ES-I3 (cell line): ENCODE measurements around the gene CHST8.
"Not testable (repeated sequence)": the region's sequence is repeated elsewhere in the genome, so short reads cannot be mapped to it uniquely, and the experiment has no call there.

Source experiments
- H3K36me3 ChIP-seq: 2 replicates; pipeline ENCODE4 v1.6.1; 2013; ENCODE audit warnings: mild to moderate bottlenecking, low read length, control low read depth, moderate library complexity; ENCODE audit not compliant: insufficient read depth
- H3K4me1 ChIP-seq: 2 replicates; pipeline ENCODE4 v1.6.1; 2013; ENCODE audit warnings: mild to moderate bottlenecking, control low read depth, low read length; ENCODE audit not compliant: insufficient read depth
- H3K9ac ChIP-seq: 2 replicates; pipeline ENCODE4 v1.6.1; 2013; ENCODE audit warnings: low read depth, mild to moderate bottlenecking, low read length, moderate library complexity
- H3K9me3 ChIP-seq: 2 replicates; pipeline ENCODE4 v1.6.1; 2013; ENCODE audit warnings: mild to moderate bottlenecking, low read length, moderate library complexity; ENCODE audit not compliant: control insufficient read depth, insufficient read depth

Gene CHST8

DNA sequence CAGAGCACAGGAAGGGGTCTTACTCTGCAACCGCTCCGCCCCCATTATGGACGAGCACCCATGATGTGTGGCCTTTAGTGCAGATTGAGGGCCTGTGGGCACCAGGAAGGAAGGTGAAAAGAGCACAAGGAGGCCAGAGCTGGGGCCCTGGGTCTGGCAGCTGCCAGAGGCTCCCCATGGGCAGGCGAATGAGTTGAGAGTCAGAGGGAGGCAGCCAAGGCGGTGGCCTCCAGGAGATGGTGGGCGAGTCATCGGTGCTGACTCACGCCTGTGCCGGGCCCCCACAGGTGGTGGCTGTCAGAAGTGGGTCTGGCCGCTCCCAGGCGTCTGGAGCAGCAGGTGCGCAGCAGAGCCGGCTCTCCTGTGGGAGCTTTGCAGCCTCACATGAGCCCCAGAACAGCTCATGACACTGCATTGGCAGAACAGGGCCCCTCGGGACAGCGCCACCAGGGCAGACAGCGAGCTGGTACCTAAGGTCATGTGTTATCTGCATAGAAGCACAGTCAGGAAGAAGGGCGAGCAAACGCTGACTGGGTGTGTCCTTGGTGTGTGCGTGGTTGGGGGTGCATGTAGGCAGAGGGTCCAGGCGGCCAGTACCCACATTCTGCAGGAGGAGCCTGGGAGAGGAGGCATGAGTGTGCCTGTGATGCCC is 68.8 kb downstream of the CHST8 start:
- no peaks in the 10 kb centered on the region for H3K9me3 ChIP-seq
- no peak overlapping the region for H3K9ac ChIP-seq
- peaks cover 5% of the 10 kb centered on the region; the same call in 1 of the 2 replicates for H3K4me1 ChIP-seq
- no peaks in the 10 kb centered on the region; the same call in 1 of the 2 replicates for H3K36me3 ChIP-seq

DNA sequence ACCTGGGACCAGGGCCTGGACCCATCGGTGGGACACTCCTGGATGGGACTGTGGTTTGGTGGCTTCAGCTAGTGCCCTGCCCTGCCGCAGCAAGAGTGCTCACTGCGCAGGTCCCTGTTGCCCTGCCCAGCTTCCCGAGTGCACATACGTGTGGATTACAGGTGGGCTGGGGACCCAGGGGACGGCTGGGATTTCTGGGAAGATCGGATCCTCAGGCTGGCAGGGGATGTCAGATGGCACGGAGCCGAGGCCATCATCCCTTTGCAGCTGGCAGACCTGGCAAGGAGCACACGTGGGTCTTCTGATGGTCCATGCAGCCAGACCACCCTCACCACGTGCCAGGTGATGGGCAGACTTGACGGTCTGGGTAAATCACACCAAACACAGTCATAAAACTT is 69.3 kb downstream of the CHST8 start:
- Histone ChIP-seq H3K4me1 (peaks cover 5% of the 10 kb centered on the region; the same call in 1 of the 2 replicates), H3K36me3 (no peaks in the 10 kb centered on the region; the same call in 1 of the 2 replicates), H3K9me3 (no peaks in the 10 kb centered on the region), H3K9ac (no peak overlapping the region)

DNA sequence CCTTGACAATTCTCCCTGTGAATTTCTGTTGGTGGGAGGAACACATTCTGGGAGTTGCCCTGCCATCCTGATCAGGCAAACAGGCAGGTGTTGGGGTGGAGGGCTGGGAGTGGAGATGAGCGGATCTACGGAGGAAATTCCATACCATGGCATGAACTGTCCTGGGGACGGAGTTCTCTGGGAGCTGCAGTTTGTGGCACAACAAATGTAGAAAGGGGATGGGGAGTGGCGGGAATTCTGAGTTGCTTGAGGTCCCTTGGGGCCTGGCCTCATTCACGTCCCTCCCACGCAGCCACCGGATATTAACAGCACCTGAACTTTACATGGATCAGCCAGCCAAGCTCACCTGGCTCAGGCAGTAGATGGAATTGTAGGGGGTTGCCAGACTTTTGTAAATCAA is 70.0 kb downstream of the CHST8 start:
- peaks cover 5% of the 10 kb centered on the region; the same call in 1 of the 2 replicates for H3K4me1 ChIP-seq
- H3K36me3 ChIP-seq: no peaks in the 10 kb centered on the region; the same call in 1 of the 2 replicates
- no peaks in the 10 kb centered on the region for H3K9me3 ChIP-seq
- no peak overlapping the region for H3K9ac ChIP-seq

DNA sequence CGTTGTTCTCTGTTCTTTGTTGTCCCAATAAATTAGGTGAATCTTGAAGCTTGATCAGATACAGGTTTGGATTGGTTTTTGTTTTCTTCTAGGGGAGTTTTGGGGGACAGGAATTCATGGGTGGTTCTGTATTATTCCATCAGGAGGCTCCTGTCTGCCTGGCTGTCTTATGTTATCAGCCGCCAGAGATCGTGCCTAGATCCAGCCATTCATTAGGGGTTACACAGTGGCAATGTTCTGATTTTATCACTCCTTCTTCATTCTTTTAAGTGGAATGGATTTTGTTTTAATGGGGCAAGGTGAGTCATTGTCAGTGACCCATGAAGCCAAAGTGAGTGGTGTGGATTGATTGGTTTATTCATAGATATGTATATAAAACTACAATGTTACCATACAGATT is 71.9 kb downstream of the CHST8 start:
- Histone ChIP-seq H3K36me3 (no peaks in the 10 kb centered on the region; the same call in 1 of the 2 replicates), H3K4me1 (peaks cover 3% of the 10 kb centered on the region; the same call in 1 of the 2 replicates), H3K9ac (no peak overlapping the region), H3K9me3 (no peaks in the 10 kb centered on the region)

DNA sequence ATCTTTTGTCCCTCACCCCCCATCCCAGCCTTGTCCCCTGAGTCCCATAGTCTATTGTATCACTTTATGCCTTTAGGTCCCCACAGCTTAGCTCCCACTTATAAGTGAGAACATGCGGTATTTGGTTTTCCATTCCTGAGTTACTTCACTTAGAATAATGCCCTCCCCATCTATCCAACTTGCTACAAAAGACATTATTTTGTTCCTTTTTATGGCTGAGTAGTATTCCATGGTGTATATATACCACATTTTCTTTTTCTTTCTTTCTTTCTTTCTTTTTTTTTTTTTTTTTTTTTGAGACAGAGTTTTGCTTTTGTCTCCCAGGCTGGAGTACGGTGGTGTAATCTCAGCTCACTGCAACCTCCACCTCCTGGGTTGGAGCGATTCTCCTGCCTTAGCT is 73.8 kb downstream of the CHST8 start:
- H3K9me3 ChIP-seq, H3K9ac ChIP-seq, H3K4me1 ChIP-seq, H3K36me3 ChIP-seq: not testable (repeated sequence)

DNA sequence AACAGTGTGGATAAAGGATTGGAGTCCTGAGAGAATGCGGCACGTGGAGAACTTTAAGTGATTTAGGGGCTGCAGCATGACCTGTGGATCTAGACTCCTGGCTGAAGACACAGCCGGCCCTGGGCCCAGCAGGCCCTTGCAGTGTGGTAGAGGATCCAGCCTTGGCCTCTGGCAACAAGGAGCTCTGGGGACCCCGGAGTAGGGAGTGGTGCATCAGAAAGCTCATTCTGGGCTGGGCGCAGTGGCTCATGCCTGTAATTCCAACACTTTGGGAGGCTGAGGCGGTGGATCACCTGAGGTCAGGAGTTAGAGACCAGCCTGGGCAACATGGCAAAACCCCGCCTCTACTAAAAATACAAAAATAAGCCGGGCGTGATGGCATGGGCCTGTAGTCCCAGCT is 76.0 kb downstream of the CHST8 start:
- Histone ChIP-seq H3K36me3 (no peaks in the 10 kb centered on the region; the same call in 1 of the 2 replicates), H3K9me3 (no peaks in the 10 kb centered on the region), H3K9ac (no peak overlapping the region), H3K4me1 (peaks cover 3% of the 10 kb centered on the region; the same call in 1 of the 2 replicates)

DNA sequence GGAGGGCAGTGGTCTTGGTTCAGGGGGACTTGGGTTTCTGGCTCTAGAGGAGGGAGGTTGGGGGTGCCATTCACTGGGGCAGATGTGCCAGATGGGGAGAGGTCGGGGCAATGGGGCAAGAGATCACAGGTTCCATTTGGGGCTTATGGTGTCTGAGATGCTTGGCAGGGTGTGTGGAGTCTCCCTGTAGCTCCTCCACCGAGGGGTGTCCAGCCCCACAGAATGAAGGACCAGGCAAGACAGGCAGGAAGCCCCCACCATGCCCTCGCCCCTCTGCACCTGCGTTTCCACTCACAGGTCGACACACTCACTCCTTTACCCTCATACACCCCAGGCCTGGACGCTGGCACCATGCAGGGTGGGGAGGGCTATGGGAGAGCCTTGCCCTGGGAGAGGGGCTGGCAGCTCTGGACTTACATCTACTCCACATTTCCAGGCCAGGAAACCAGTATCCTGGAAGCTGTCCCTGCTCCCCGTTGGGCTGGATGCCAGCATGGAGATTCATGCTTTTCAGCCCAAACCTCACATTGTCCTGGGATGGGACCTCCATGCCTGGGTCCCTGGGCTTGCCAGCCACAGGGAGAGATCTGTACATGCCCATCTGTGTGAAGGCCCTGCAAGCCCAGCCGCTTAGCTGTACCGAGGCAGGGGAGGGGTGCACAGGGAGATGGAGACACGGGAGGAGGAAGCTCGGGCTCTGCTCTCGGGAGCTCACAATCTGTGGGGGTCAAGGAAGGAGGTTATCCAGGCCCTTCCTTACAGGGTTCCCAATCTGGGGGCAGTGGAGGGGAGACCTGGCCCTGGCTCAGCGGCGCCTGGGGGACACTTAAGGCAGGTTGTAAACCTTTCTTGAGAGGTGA is 77.1 kb downstream of the CHST8 start:
- Histone ChIP-seq H3K9me3 (no peaks in the 10 kb centered on the region), H3K4me1 (peaks cover 4% of the 10 kb centered on the region; the same call in 1 of the 2 replicates), H3K9ac (no peak overlapping the region), H3K36me3 (no peaks in the 10 kb centered on the region)

DNA sequence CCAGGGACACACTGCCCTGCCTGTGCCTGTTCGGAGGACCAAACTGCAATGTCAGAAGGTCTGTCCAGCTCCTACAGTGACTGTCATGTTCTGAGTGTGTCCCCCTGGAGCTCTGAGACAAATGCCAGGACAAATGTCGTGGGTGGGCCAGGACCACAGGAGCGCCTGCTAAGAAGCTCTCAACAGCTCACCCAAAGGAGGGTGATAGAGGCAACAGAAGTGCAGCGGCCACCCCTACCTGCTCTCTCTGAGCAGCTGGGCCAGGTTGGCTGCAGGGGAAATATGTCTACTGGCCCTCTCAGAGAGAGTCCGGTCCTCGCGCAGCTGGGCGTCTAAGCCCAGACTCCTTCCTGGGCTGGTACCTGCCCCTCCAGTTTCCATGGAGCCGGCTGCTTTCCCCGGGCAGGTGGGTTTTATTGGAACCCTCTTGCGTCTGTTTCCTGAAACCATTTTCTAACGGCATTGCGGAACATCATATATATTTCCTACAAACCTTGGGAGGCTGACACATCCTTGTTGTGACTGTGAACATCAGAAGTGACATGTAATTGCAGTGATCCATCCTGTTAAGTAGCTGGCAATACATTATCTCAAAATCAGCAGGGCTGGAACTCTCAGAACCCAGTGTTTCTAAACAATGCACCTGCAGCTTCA is 78.1 kb downstream of the CHST8 start:
- peaks cover 4% of the 10 kb centered on the region; the same call in 1 of the 2 replicates for H3K4me1 ChIP-seq
- no peaks in the 10 kb centered on the region for H3K9me3 ChIP-seq
- no peaks in the 10 kb centered on the region for H3K36me3 ChIP-seq
- H3K9ac ChIP-seq: no peak overlapping the region

DNA sequence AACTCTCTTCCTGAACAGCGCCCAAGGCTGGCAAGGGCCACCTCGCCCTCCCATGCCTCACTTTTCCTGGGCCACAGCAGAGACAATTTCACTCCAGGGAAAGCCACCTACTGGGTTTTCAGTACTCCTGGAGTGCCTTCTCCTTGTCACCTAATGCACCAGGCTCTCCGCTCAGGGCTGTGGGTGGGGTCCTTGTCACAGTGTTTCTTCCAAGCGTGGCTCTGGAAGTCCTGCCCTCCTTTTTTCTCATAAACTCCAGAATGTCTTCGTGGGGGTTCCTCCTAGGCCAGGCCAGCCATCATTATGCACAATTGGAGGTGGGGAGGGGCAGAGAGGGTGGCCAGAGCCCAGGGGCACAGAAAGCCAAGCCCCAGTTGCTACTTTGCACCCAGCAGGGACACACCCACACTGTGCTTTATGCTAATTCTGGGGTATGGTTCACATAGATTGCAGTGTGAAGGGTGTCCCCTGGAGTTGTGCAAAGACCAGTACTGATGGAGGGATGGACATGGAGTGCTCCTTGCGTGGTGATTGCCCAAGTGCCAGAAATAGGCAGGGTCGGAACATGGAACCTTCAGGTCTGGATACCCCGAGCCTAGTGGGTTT is 78.8 kb downstream of the CHST8 start:
- H3K4me1 ChIP-seq: peaks cover 4% of the 10 kb centered on the region; the same call in 1 of the 2 replicates
- no peaks in the 10 kb centered on the region for H3K9me3 ChIP-seq
- H3K36me3 ChIP-seq: no peaks in the 10 kb centered on the region
- no peak overlapping the region for H3K9ac ChIP-seq

DNA sequence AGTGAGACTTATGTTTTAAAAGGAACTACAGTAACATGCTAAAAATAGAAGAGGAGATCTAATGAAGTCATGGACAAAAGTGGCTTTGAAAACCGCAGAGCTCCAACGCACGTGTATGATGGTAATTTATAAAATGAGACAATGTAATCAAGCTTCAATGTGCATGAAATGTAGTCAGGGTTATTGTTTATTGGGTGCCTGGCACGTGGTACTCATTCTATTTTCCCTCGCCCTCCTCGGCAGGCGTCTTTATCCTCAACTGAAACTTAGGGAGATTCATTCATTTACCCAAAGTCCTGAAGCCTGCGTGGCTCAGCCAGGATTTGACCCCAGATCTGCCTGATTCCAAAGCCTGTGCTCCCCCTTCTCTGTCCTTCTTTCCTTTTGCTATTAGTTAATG is 79.8 kb downstream of the CHST8 start:
- peaks cover 4% of the 10 kb centered on the region; the same call in 1 of the 2 replicates for H3K4me1 ChIP-seq
- no peaks in the 10 kb centered on the region for H3K9me3 ChIP-seq
- H3K36me3 ChIP-seq: no peaks in the 10 kb centered on the region
- no peak overlapping the region for H3K9ac ChIP-seq

DNA sequence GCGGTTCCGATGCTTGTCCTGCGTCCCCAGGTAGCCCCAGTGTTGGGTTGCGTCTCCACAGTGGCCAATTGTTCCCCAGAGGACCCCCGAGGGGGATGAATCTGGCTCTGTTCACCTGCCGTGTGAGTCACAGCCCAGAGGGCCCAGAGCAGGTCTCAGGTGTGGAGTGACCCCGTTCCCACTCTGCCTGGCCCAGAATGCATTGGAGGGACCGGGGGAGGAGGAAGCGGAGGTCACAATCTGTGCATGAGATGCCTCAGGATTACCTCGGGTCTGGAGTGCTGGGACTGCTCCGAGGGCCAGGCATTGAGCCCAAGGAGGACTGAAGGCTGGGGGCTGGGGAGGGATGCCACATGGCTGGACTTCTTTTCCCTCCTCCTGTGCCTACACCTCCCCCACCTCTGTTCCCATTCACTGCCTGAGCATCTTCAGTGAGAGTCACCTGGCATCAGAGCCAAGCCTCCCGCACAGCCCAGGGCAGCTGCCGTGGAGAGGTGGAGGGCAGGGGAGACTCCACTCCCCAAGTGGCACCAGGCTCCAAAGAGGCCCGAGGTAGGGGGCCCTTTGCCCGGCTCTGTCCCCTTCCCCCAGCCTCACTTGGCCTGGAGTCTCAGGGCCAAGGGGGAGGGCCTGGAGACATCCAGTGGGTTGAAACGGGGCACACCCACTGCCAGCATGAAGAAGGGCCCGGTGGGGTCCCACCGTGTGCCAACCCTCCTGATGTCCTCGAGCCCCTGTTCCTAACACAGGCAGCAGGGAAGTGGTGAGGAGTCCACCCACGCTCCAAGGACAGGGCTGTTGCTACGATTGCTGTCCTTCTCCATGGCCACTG is 81.1 kb downstream of the CHST8 start:
- H3K9ac ChIP-seq: no peak overlapping the region
- H3K4me1 ChIP-seq: peaks cover 4% of the 10 kb centered on the region; the same call in 1 of the 2 replicates
- H3K36me3 ChIP-seq: no peaks in the 10 kb centered on the region
- H3K9me3 ChIP-seq: no peaks in the 10 kb centered on the region

DNA sequence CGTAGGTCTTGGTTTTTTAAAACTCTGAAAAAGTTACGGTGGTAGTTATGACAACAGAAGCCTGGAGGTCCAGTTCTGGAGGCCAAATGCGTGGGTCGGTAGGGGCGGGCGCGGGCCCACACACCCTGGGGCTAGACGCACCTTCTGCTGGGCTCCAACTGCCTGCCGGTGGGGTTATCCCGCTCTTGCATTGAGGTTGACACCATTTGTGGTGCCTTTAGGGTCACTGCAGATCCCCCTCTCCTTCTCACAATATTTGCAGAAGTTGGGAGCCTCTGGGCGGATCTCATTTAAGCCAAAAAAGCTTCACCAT is 81.6 kb downstream of the CHST8 start:
- peaks cover 4% of the 10 kb centered on the region; the same call in 1 of the 2 replicates for H3K4me1 ChIP-seq

DNA sequence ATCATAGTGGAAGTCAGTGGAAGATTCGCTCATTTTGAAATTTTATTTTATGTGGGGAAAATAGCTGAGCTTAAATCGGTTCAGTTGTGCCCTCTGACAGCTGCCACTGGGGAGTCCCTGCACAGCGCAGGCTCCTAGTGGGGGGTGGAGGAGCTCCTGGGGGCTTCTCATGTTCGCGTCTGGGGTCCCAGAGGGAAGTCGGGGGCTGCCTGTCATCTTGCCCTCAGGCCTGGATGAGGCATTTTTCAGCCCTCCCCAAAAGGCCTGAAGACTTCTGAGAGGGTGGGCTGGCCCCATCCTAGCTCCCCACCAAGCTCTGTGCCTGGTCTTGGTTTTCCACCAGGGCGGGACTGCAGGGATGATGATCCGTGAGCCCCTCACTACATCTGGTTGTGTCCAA is 82.1 kb downstream of the CHST8 start:
- no peak overlapping the region for H3K9ac ChIP-seq
- no peaks in the 10 kb centered on the region for H3K36me3 ChIP-seq
- peaks cover 4% of the 10 kb centered on the region; the same call in 1 of the 2 replicates for H3K4me1 ChIP-seq
- H3K9me3 ChIP-seq: no peaks in the 10 kb centered on the region

More for the DNA sequence above, 81.6 kb downstream of the CHST8 start:
- H3K9ac ChIP-seq: no peak overlapping the region
- H3K36me3 ChIP-seq: no peaks in the 10 kb centered on the region
- no peaks in the 10 kb centered on the region for H3K9me3 ChIP-seq
